Stromal cell of bone marrow (primary cell): ENCODE results near the gene AP4E1.
A peak's percentile ranks its signal among the peaks of the same experiment; 100 is the strongest.
"Not testable (repeated sequence)": the region's sequence is repeated elsewhere in the genome, so short reads cannot be mapped to it uniquely, and the experiment has no call there.

ENCODE experiments used
- DNase-seq: peaks from one replicate; pipeline ENCODE4 v3.0.0-alpha.2; 2012; ENCODE audit warnings: low read depth

The AP4E1 gene

DNA sequence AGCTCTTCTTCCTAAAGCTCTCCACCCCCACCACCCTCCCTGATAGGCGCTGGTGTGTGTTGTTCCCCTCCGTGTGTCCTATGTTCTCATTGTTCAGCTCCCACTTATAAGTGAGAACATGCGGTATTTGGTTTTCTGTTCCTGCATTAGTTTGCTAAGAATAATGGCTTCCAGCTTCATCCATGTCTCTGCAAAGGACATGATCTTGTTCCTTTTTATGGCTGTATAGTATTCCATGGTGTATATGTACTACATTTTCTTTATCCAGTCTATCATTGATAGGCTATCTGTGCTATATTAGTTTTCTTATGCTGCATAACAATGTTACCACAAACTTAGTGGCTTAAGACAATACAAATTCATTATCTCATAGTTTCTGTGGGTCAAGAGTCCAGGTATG lies 42.3 kb downstream of the AP4E1 start:
- DNase-seq: not testable (repeated sequence)

DNA sequence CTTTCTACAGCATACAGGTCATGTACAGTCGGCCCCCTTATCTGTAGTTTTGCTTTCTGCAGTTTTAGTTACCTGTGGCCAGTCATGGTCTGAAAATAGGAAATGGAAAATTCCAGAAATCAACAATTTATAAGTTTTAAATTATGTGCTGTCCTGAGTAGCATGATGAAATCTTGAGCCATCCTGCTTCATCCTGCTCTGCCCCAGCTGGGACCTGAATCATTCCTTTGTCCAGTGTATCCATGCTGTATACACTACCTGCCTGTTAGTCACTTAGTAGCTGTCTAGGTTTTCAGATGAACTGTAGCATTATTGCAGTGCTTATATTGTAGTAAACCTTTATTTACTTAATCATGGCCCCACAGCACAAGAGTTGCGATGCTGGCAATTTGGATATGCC lies 44.8 kb downstream of the AP4E1 start:
- DNase-seq: no peak

GRCh38 chr15:50954837-50955236 lies 46.4 kb downstream of the AP4E1 start:
- DNase-seq: not testable (repeated sequence)

DNA sequence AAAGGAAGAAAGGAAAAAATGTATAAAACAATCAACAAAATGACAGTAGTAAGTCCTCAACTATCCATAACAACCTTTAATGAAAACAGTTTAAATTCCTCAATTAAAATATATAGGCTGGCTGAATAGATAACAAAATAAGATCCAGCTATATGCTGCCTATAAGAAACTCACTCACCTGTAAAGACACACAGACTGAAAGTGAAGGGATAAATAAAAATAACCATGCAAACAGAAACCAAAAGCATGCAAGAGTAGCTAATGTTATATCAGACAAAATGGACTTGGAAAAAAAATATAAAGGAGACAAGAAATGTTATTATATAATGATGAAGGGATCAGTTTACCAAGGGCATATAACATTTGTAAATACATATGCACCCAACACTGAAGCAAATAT lies 51.2 kb downstream of the AP4E1 start:
- no peak for DNase-seq

DNA sequence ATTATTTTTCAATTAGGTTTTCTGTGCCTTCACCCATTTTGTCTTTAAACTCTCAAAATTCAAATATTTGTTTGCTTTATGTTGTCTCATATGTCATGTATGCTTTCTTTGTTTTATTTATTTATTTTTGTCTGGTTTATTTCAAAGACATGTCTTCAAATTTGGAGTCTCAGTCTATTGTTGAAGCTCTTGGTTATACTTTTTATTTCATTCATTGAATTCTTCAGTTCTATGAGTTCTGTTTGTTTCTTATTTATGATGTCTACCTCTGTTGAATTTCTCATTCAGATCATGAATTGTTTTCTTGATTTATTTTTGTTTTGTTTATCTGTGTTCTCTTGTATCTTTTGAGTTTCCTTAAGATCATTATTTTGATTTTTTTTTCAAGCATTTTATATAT lies 55.6 kb downstream of the AP4E1 start:
- no peak for DNase-seq

GRCh38 chr15:50968353-50968752 lies 59.9 kb downstream of the AP4E1 start:
- no peak for DNase-seq

GRCh38 chr15:50970524-50970923 lies 62.0 kb downstream of the AP4E1 start:
- no peak for DNase-seq

DNA sequence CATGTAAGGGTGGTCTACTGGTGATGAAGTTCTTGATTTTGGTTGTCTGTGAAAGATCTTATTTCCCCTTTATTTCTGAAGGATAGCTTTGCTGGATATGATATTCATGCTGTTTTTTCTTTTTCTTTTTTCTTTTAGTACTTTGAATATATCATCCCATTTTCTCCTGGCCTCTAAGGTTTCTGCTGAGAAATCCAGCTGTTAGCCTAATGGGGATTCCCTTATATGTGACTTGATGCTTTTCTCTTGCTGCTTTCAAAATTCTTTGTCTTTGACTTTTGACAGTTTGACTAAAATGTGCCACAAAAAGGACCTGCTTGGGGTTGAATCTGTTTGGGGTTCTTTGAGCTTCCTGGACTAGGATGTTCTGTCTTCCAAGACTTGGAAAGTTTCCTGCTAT lies 62.6 kb downstream of the AP4E1 start:
- no peak for DNase-seq

GRCh38 chr15:50971542-50971941 lies 63.1 kb downstream of the AP4E1 start:
- DNase-seq: no peak

DNA sequence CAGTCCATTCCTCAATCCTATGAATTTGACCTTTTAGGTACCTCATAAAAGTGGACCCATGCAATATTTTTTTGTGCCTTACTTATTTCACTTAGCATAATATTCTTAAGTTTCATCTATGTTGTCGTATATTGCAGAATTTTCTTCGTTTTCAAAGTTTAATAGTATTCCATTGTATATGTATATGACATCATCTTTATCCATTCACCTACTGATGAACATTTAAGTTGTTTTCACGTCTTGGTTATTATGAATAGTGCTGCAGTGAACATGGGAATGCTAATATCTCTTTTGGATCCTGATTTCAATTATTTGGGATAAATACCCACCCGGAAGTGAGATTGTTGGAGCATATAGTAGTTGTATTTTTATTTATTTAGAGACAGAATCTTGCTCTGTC lies 65.1 kb downstream of the AP4E1 start:
- DNase-seq: no peak

- DNase-seq: no peak
These were observed 68.7 kb downstream of the AP4E1 start for GRCh38 chr15:50977162-50977561.

GRCh38 chr15:50978580-50978979 lies 70.1 kb downstream of the AP4E1 start:
- DNase-seq: no peak

- DNase-seq: no peak
These were observed 70.6 kb downstream of the AP4E1 start for GRCh38 chr15:50979041-50979440.

- peak; percentile 2 for DNase-seq
These were observed 85.1 kb downstream of the AP4E1 start for GRCh38 chr15:50993598-50993997.

DNA sequence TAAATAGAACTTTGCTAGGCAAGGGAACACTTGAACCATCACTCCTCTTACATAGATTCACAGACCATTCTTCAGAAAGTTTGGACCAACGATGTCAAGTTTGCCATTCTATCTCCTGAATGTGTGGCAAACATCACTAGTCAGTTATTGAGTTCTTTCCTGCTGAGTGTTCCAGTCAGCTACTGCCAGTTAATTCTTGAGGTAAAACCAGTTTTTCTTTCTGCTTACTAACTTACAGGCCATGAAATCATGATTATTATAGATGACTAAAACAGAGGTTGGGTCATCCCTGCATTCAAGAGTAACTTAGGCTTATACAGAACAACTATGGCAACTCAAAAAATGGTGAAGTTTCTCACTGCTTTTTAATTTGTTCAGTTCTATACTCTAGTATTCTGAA lies 88.2 kb downstream of the AP4E1 start:
- peak; percentile 74 for DNase-seq

GRCh38 chr15:50997371-50998051 lies 89.0 kb downstream of the AP4E1 start:
- no peak for DNase-seq

- DNase-seq: no peak
These were observed 95.6 kb downstream of the AP4E1 start for GRCh38 chr15:51004103-51004551.

GRCh38 chr15:51006336-51006985 lies 98.0 kb downstream of the AP4E1 start:
- no peak for DNase-seq

DNA sequence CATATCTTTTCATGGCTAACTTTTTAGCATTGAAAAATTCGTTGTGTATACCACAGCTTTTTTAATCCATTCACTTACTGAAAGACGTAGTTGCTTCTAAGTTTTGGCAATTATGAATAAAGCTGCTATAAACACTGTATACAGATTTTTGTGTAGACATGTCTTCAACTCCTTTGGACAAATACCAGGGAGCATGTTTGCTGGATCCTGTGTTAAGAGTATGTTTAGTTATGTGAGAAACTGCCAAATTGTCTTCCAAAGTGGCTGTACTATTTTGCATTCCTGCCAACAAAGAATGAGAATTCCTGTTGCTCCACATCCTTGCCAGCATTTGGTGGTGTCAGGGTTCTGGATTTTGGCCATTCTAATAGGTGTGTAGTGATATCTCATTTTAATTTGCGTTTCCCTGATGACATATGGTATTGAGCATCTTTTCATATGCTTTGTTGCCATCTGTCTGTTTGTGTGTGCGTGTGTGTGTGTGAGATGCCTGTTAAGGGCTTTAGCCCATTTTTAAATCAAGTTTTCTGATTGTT lies 98.7 kb downstream of the AP4E1 start:
- DNase-seq: no peak

DNA sequence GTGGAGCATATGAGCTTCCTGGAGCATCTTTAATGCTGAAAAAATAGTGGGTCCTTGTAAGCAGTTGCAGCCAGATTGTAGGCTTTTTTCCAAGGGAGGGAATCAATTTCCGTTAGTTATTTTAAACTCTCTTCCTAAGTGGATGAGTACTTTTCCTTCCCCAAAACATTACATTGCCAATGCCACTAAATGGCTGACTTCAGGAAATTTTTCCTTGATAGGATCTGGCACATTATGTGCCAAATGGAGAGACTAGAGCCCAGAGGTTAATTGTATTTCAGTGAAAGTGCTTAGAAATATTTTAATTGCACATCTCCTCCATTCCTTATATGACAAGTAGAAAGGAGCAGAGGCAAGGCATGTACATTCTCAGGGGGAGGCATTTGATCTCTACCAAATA lies 102.7 kb downstream of the AP4E1 start:
- DNase-seq: no peak

DNA sequence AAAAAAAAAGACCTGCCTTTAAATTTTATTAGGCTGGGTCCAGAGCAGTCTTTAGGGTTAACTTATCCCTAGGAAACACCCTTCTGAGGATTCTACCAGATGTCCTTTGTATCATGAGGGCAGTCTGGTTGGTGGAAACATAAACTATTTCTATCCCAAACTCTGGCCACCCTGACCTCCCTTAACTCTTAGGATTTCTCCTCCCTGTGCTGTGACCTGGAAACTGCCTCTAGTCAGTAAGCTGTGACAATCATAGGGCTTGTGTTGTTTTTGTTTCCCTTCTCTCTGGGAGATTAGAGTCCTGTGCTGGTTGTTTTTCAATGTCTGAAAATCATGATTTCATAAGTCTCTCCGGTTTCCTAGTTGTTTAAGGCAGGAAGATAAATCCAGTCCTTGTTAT lies 108.1 kb downstream of the AP4E1 start:
- DNase-seq: no peak

DNA sequence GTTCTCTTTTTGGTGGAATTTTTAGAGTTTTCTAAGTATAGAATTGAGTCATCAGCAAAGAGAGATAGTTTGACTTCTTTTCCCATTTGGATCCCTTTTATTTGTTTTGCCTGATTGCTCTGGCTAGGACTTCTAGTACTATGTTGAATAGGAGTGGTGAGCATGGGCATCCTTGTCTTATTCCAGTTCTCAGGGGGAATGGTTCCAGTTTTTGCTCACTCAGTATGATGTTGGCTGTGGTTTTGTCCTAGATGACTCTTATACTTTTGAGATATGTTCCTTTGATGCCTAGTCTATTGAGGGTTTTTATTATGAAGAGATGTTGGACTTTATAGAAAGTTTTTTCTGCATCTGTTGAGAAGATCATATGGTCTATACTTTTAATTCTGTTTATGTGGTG lies 113.7 kb downstream of the AP4E1 start:
- no peak for DNase-seq

DNA sequence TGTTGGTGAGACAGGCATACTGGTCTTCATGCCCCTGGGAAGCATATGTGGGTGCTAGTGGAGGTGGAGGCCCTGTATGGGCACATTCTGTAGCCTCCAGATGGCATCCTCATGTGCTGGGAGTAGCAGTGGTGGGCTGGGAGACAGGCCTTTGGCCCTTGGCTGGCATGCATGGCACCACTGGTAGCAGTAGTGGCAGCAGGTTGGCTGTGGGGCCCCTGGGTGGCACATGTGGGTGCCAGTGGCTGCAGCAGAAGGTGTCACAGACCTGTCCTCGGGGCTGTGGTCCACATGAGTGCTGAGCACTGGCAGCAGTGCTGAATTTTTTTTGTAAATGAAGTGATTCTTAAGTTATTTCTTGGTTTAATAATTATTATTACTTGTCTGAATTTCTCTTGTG lies 115.0 kb downstream of the AP4E1 start:
- DNase-seq: no peak
